Measurements from ENCODE around the gene SNAI1.

The SNAI1 gene

GRCh38 chr20:50017576-50018248, 34.9 kb downstream of the SNAI1 start:
- Mint-ChIP-seq H3K4me1 (ENCODE audit: low read depth) (peaks cover 46% of the 10 kb centered on the region), H3K36me3 (ENCODE audit: low read depth) (no peaks in the 10 kb centered on the region), H3K9me3 (no peaks in the 10 kb centered on the region), H3K4me3 (no peak overlapping the region), H3K27ac (no peak overlapping the region), H3K27me3 (peaks cover 21% of the 10 kb centered on the region)
- intact Hi-C loops (cut with micrococcal nuclease): no loop called here

- peaks cover 34% of the 10 kb centered on the region for H3K4me1 Mint-ChIP-seq (ENCODE audit: low read depth)
- H3K27ac Mint-ChIP-seq: peak overlapping the region; percentile 2
- intact Hi-C loops (cut with micrococcal nuclease): no loop called here
These were observed 36.9 kb downstream of the SNAI1 start for GRCh38 chr20:50019466-50020256.

DNA sequence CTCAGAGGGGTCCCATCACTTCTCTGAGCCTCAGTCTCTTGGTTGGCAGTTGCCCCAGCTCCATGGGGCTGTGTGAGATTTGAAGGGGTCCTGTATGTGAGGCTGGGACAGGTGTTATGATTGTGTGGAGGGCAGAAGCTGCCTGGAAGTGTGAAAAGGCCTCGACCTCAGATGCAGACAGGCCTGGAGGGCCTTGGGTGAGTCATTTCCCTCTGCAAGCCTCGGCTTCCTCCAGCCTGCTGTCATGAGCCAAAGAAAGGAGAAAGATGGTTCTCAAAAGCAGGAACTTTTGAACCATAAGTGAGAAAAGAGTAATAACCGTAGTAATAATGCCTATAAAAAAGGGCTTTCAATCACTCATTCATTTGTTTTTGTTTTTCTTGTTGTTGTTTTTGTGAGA, 37.5 kb downstream of the SNAI1 start:
- Mint-ChIP-seq H3K36me3 (ENCODE audit: low read depth) (no peaks in the 10 kb centered on the region), H3K4me3 (no peak overlapping the region), H3K9me3 (no peaks in the 10 kb centered on the region), H3K27ac (peak overlapping the region; percentile 2), H3K4me1 (ENCODE audit: low read depth) (peaks cover 35% of the 10 kb centered on the region), H3K27me3 (peaks cover 10% of the 10 kb centered on the region)
- intact Hi-C loops (cut with micrococcal nuclease): no loop called here

More at GRCh38 chr20:50019466-50020256, 36.9 kb downstream of the SNAI1 start:
- Mint-ChIP-seq H3K36me3 (ENCODE audit: low read depth) (no peaks in the 10 kb centered on the region), H3K9me3 (no peaks in the 10 kb centered on the region), H3K27me3 (peaks cover 14% of the 10 kb centered on the region), H3K4me3 (no peak overlapping the region)

GRCh38 chr20:50022676-50023075, 39.9 kb downstream of the SNAI1 start:
- Mint-ChIP-seq H3K36me3 (ENCODE audit: low read depth) (no peaks in the 10 kb centered on the region), H3K4me3 (no peak overlapping the region), H3K4me1 (ENCODE audit: low read depth) (peaks cover 30% of the 10 kb centered on the region), H3K27me3 (no peaks in the 10 kb centered on the region), H3K27ac (no peak overlapping the region), H3K9me3 (no peaks in the 10 kb centered on the region)
- intact Hi-C loops (cut with micrococcal nuclease): no loop called here

DNA sequence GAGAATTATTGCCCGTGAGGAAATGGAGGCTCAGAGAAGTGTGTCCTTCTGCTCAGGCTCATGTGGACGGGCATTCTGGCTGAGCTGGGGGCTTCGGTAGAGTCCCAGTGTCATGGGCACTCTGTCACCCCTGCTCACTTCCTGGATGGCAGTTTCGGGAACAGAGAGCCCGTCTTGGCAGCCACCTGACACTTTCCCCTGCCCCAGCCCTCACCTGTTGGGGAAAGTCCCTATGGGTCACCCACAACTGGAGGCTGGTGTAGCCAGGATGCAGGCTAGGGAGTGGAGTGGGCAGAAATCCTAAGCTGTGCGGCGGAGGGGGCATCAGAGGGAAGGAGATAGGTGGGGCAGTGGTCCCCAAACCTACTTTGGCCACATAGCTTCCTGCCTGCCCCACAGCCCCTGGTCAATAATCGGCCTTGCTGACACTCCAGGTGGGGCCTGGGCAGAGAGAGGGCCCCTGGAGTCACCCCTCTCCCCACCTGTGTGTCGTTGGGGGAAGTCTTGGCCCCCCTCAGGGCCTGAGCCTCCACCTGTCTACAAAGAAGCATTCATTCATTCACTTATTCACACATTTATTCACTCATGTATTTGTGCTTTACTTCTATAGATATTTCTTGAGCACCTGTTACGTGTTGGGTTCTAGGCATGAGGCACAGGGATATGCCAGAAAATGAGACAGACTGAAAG, 40.5 kb downstream of the SNAI1 start:
- Mint-ChIP-seq H3K4me3 (no peak overlapping the region), H3K27me3 (no peaks in the 10 kb centered on the region), H3K4me1 (ENCODE audit: low read depth) (peaks cover 25% of the 10 kb centered on the region), H3K27ac (peak overlapping the region; percentile 20), H3K9me3 (no peaks in the 10 kb centered on the region), H3K36me3 (ENCODE audit: low read depth) (no peaks in the 10 kb centered on the region)
- intact Hi-C loops (cut with micrococcal nuclease): no loop called here

GRCh38 chr20:50026746-50027575, 44.2 kb downstream of the SNAI1 start:
- peaks cover 38% of the 10 kb centered on the region for H3K4me1 Mint-ChIP-seq (ENCODE audit: low read depth)
- H3K27me3 Mint-ChIP-seq: peaks cover 5% of the 10 kb centered on the region
- H3K36me3 Mint-ChIP-seq (ENCODE audit: low read depth): no peaks in the 10 kb centered on the region
- H3K27ac Mint-ChIP-seq: no peak overlapping the region
- intact Hi-C loops (cut with micrococcal nuclease): no loop called here
- H3K4me3 Mint-ChIP-seq: no peak overlapping the region
- no peaks in the 10 kb centered on the region for H3K9me3 Mint-ChIP-seq

- intact Hi-C loops (cut with micrococcal nuclease): no loop called here
- H3K36me3 Mint-ChIP-seq (ENCODE audit: low read depth): no peaks in the 10 kb centered on the region
- H3K27me3 Mint-ChIP-seq: peaks cover 5% of the 10 kb centered on the region
- no peak overlapping the region for H3K4me3 Mint-ChIP-seq
- no peaks in the 10 kb centered on the region for H3K9me3 Mint-ChIP-seq
- no peak overlapping the region for H3K27ac Mint-ChIP-seq
- H3K4me1 Mint-ChIP-seq (ENCODE audit: low read depth): peaks cover 41% of the 10 kb centered on the region
These were observed 44.9 kb downstream of the SNAI1 start for GRCh38 chr20:50027611-50028105.

- H3K9me3 Mint-ChIP-seq: no peaks in the 10 kb centered on the region
- H3K36me3 Mint-ChIP-seq (ENCODE audit: low read depth): no peaks in the 10 kb centered on the region
- H3K4me3 Mint-ChIP-seq: no peak overlapping the region
- peaks cover 49% of the 10 kb centered on the region for H3K4me1 Mint-ChIP-seq (ENCODE audit: low read depth)
- H3K27ac Mint-ChIP-seq: peak overlapping the region; percentile 18
- intact Hi-C loops (cut with micrococcal nuclease): no loop called here
- H3K27me3 Mint-ChIP-seq: peaks cover 5% of the 10 kb centered on the region
These were observed 46.4 kb downstream of the SNAI1 start for GRCh38 chr20:50029083-50029696.

DNA sequence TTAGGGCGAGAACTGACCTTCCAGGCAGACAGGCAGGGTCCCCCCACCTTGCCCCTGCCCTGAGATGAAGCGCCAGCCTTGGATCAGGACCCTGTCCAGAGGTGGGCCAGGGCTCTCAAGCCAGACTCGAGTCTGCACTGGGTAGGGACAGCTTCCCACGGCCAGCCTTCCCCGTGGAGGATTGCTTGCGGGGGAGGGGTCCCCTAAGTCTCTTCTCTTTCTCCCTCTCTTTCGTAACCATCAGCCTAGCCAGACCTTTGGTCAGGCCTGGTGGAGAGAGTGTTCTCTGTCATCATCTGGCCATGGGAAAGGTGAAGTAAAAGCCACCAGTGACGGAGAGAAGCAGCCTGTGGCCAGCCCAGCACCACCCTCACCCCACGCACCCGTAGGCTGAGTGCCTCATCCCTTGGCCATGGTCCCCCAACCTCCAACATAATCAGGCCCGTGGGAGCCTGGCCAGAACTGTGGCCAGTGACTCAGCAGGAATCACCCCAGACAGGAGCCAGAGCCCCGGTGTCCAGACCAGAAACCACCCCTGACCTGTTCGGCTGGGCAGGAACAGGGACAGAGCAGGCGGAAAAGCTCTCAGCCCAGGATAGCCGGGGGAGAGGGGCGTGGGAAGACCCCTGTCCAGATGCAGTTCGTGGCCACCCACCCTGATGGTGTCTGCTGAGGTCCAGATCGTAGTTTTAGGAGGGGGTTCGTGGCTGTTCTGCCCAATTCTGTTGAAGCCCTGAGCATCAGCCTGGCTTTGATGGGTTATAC, 47.1 kb downstream of the SNAI1 start:
- peaks cover 5% of the 10 kb centered on the region for H3K27me3 Mint-ChIP-seq
- H3K4me1 Mint-ChIP-seq (ENCODE audit: low read depth): peaks cover 52% of the 10 kb centered on the region
- intact Hi-C loops (cut with micrococcal nuclease): no loop called here
- H3K27ac Mint-ChIP-seq: peak overlapping the region; percentile 31
- no peak overlapping the region for H3K4me3 Mint-ChIP-seq
- H3K9me3 Mint-ChIP-seq: no peaks in the 10 kb centered on the region
- no peaks in the 10 kb centered on the region for H3K36me3 Mint-ChIP-seq (ENCODE audit: low read depth)

- peaks cover 9% of the 10 kb centered on the region for H3K27me3 Mint-ChIP-seq
- H3K9me3 Mint-ChIP-seq: no peaks in the 10 kb centered on the region
- H3K4me1 Mint-ChIP-seq (ENCODE audit: low read depth): peaks cover 53% of the 10 kb centered on the region
- no peak overlapping the region for H3K27ac Mint-ChIP-seq
- intact Hi-C loops (cut with micrococcal nuclease): no loop called here
- no peak overlapping the region for H3K4me3 Mint-ChIP-seq
- H3K36me3 Mint-ChIP-seq (ENCODE audit: low read depth): no peaks in the 10 kb centered on the region
These were observed 50.3 kb downstream of the SNAI1 start for GRCh38 chr20:50032955-50033666.

DNA sequence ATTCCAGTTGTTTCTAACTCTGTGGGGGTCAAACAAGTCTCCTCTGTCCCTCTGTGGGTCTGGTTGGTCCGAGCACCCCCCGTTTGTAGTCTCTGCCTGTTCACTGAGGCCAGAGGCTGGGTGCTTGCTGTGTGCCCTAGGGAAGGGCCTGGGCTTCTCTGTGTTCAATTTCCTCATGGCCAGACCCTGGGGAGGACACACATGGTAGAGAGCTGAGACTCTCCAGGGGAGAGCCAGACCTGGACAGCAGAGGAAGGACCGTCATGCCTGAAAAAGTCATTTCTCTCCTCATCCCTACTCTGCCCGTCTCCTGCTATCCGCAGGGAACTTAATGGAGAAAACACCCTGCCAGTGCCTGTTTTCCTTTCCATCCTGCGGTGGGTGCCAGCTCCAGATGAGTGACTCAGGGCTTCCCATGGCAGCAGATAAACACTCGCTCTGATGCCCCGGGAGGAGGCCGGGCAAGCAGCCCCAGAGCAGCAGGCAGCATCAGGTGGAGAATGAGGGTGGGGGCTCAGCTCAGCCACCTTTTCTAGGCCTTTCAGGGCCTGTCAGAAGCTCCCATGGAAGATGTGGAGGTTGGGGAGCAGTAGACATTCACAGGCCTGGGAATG, 51.9 kb downstream of the SNAI1 start:
- Mint-ChIP-seq H3K36me3 (ENCODE audit: low read depth) (no peaks in the 10 kb centered on the region), H3K4me3 (no peak overlapping the region), H3K27ac (peak overlapping the region; percentile 62), H3K9me3 (no peaks in the 10 kb centered on the region), H3K4me1 (ENCODE audit: low read depth) (peaks cover 47% of the 10 kb centered on the region), H3K27me3 (peaks cover 15% of the 10 kb centered on the region)
- intact Hi-C loops (cut with micrococcal nuclease): no loop called here

GRCh38 chr20:50036703-50037102, 53.9 kb downstream of the SNAI1 start:
- Mint-ChIP-seq H3K4me1 (ENCODE audit: low read depth) (peaks cover 37% of the 10 kb centered on the region), H3K27me3 (peaks cover 11% of the 10 kb centered on the region), H3K27ac (no peak overlapping the region), H3K4me3 (no peak overlapping the region), H3K36me3 (ENCODE audit: low read depth) (no peaks in the 10 kb centered on the region), H3K9me3 (no peaks in the 10 kb centered on the region)
- intact Hi-C loops (cut with micrococcal nuclease): no loop called here
